Ramos (cell line): ENCODE measurements around the gene ZNF440.

Experiments
- in situ Hi-C: fragments of 300-500 bp; cut with MboI; formaldehyde crosslinking; loops from one replicate; pipeline ENCODE4 v1.14.3; 2022; ENCODE audit warnings: low sequenced_read_pairs; ENCODE audit not compliant: unreplicated experiment

The ZNF440 gene

DNA sequence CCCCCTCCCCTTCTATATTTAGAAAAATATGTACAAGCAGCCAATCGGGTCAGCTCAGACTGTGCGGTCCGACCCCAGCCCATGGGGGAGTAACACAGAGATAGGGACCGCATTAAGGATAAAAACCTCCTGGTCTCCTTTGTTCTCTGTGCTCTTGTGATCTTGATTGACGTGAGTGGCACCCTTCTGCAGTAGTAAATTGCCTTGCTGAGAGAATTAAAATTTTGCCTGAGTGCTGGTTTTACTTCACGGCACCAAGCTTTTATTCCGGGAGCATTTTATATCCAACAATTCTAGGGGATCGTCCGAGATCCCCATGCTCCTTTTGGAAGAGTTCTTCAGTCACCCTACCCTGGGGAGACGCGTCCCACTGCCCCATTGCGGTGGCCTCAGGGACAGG lies 66.5 kb downstream of the ZNF440 start:
- in situ Hi-C loops, result loop anchor here (5.0 kb wide), 1 partner anchor 262 kb away; the partner anchor contains the start of gene ZNF20

DNA sequence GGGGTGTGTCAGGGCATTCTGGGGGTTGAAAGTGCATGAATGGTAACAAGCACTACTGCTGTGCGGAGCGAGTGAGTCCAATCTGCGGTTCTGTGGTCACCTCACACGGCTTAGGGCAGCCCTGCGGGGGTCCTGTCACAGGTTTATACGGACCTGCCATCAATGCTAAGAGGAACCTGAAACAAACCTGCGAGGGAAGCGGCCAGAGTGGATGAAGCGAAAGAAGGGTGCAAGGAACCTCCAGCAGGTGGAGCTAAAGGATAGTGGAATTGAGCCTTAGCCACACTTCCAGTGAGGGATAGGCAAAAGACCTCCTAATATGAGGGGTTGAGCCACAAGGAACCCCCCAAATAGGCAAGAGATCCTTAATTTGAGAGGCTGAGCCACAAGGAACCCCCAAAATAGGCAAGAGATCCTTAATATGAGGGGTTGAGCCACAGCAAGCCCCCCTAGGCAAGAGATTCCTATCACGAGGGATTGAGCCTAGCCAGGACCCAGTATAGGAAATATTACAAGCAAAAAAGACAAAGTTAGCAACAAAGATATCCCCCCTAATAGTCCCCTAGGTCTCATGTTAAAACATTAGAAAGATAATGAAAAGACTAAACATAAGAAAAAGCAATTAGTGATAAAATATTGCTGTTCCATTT lies 67.2 kb downstream of the ZNF440 start:
- in situ Hi-C loops, result loop anchor here (5.0 kb wide), 1 partner anchor 261 kb away; the partner anchor contains the start of gene ZNF20

DNA sequence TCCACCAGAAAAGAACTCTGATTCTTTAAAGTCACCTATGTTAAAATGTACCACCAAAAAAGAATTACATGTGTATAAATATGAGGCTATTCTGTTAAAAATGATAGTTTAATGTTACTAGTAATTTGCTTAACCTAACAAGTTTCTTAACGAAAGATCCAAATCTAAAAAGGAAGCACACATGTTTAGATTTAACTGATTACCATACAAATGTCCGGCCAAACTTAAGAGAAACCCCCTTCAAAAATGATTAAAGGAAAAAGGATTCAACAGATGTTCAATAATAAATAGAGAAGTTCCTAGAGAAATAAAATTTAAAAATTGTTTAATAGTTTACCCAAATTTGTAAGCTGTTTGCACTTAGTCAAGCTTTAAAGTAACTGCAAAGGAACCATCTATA lies 68.5 kb downstream of the ZNF440 start:
- in situ Hi-C loops, result loop anchor here (5.0 kb wide), 1 partner anchor 260 kb away; the partner anchor contains the start of gene ZNF20
